GM19035 (cell line): ENCODE measurements around the gene SAMD9L.
A peak's percentile ranks its signal among the peaks of the same experiment; 100 is the strongest.
"Not testable (repeated sequence)": the region's sequence is repeated elsewhere in the genome, so short reads cannot be mapped to it uniquely, and the experiment has no call there.

Experiments
- ATAC-seq: cut with Tn5 transposase; IDR thresholded peaks from one replicate; pipeline ENCODE4 v1.9.1; 2021; ENCODE audit not compliant: unreplicated experiment

SAMD9L gene

DNA sequence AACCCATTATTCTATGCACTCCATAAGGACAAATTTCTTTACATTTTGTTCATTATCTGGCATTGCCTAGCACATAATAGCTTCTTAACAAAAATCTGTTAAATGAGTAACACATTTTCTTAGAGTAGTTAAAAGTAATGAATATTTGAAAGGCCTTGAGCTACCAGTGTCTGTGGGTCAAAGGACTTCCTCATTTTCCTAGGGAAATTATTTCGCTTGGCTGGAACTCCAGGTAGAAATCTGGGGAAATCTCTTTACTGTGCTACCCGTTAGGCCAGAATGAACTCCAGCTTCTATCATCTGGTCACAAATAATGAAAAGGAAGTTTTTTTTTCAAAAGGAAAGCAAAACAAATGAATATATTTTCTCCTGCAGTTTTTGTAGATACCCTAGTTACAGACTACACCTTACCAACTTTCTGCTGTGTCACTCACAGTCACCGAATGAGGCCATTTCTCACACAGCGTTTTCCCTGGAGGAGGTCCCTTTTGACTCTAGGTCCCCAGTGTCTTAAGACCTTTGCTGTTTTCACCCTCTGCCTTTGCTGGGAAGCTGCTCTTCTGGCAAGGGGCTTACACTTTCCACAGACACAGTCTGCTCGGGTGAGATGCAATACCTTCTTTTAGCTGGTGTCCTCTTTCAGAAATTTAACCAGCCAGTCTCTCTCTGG, 1.6 kb downstream of the SAMD9L start:
- peak; percentile 29 for ATAC-seq

DNA sequence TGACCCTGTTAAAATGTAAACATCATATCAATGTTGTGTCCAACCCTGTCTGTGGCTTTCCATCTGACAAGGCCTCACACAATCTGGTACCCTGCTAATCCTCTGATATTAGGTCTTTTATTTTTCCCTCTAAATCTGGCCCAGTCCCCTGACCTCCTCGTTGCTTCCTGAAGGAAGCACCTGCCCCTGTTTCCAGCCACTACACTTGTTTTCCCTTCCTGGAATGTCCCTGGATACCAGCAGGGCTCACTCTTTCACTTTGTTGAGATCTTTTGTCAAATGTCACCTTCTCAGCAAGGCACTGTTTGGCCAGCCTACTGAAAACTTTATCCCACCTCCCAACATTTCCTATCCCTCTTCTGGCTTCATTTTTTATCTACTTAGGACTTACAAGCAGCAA, 2.1 kb downstream of the SAMD9L start:
- ATAC-seq = no peak

DNA sequence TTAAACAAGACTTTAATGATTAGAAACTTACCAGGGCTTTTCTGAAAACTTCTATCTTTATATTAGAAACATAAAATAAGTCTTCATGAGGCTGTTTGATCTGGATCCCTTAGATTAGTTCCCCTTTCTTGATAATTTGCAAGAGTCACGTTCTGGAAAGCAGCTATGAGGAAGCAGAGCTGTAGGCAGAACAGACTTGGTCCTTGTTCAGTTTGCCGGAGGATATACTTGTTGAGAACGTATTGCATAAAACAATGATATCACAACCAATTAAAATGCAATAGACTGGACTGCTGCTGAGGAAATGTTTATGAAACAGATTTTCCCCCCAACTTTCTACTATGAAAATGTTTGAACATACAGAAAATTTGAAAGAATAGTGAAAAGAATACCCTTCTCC, 2.8 kb downstream of the SAMD9L start:
- ATAC-seq = no peak

DNA sequence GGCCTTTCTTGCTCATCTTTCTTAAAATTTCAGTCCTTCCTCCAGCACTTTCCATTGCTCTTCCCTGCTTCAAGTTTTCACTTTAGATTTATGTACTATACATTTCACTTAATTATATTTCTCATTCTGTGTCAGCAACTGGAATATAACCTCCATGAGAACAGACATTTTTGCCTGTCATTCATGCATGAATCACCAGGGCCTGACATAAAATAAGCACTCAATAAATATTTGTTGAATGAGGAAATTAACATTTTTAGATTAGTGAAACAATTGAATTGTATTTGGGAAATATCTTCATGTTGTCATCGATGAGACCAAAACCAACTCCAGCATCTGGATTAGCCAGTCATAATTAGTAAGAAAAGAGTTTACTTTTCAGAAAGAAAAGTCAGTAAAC, 6.1 kb downstream of the SAMD9L start:
- ATAC-seq = no peak

DNA sequence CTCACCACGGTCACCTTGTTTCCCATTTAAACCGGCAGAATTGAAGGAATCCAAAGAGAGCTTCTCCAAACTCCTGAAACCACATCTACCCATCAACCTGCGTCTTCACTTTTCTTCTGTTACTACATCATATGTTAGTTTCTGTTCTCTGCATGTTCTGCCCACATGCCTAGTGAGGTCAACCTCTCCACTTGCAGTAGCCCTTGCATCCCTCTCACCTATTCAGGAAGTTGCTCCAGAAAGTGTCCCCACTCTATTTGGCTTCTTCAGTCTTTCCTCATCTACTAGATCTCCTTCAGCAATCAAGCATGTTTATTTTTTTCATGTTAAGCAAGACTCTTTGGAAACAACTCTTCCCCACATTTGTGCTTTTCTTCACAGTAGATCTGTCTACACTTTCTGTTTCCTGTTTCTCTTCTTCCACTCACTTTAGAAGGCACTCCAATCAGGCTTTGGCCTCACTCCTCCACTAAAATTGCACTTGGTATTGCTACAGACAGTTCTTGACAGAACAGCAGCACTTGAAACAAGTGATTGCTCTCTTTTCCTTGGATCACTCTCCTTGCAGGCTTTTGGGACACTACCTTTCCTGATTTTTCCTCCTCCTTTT, 7.5 kb downstream of the SAMD9L start:
- no peak for ATAC-seq

DNA sequence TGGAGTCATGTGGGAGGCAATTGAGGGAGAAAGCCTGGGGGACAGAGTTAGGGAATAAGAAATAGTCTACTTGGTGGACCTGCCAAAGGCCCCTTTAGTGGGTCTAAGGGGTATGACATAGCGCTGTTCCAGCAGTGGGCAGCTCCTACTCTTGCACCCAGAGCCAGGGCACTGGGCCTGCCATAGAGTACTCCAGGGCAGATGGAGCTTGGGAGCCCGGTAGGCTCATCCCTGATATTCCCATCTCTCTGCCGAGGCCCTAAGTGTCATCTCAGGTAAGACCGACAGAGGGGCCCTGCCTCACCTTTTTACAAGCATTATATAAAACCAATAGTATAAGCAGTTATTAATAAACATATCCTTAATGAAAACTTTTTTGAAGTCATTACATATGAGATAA, 9.6 kb downstream of the SAMD9L start:
- no peak for ATAC-seq

DNA sequence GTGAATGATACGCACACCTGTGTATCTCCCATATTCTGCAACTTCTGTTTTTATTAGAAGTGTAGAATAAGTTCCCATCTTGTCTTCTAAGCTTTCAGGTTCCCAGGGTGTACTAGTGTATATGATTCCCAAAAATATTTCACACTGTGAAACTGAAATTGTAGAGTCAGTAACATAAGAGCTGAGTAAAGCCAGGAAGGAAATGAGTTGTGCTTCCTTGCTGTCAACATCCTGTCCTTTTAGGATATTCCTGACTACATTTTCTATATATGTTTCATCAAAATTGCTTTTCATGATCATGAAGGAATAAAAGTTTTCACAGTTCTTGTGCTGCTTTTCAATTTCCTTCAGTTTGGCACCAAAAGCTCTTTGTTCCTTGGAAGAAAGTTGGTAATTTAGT, 15.2 kb downstream of the SAMD9L start:
- no peak for ATAC-seq

GRCh38 chr7:93132216-93132615, 16.0 kb downstream of the SAMD9L start:
- no peak for ATAC-seq

- not testable (repeated sequence) for ATAC-seq
These were observed 21.2 kb downstream of the SAMD9L start for GRCh38 chr7:93126954-93127353.

GRCh38 chr7:93123532-93123931, 24.7 kb downstream of the SAMD9L start:
- not testable (repeated sequence) for ATAC-seq

GRCh38 chr7:93120592-93121549, 27.3 kb downstream of the SAMD9L start:
- no peak for ATAC-seq

DNA sequence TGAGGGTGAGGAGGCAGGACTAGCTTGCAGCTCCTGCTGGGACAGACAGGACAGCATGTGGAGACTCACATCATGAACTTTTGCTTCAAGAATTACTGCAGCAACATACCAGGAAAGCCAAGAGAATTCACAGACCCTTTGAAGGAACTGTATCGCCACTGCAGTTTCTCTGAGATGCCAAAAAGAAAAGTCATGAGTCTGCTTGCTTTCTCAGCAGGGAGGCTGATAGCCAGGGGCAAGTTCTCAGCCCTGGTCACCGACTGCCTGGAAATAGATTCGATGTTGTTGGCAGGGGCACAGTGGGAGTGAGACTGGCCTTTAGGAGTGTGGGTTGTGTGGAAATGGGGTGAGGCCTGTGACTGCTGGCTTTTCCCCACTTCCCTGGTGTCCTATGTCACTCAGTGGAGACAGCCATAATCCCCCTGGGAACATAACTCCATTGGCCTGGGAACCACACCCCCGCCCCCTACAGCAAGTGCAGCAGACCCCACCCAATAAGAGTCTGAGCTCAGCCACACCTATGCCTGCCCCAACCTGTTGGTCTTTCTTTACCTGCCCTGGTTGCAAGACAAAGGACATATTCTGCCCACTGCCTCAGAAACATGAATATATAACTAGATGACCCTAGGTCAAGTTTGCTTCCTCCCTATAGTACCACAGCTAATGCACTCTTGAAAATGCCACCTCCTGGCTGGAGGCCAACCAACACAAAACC, 28.8 kb downstream of the SAMD9L start:
- ATAC-seq = no peak

DNA sequence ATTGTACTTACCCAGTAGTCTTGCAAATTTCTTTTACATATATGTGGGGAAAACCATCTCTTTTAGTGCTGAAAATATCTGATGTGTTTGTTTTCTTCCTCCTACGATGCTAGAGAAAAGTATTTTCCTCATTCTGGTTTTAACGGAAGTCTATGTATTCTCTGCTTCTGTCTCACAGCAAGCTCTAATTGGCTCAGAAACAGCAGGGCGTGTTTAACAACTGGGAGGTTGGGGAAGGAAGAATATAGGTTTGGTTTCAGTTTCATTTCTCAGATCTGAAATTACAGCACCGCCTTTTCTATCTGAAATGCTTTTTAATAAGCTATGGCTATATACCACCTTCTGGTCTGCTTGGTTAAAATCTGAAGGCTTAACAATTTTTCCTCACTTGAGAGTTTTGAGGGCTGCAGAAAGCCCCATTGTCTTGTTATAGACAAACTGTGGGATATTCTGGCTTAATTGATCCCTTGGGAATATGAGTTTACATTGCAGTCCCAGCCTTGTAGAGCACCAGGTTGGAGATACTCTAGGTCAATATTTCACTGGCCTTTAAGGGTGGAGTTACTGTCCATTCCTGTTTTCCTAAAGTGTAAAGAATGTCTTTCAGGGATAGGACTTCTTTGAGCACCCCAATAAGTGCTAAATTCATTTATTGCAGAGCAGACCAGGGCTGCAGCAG, 30.2 kb downstream of the SAMD9L start, which contains the start of gene SAMD9:
TSS of gene SAMD9 (minus strand) at position 128 of the 679 bp plus-strand sequence. CDS start 11,882 bp downstream, outside the sequence.
- ATAC-seq = peak; percentile 100

DNA sequence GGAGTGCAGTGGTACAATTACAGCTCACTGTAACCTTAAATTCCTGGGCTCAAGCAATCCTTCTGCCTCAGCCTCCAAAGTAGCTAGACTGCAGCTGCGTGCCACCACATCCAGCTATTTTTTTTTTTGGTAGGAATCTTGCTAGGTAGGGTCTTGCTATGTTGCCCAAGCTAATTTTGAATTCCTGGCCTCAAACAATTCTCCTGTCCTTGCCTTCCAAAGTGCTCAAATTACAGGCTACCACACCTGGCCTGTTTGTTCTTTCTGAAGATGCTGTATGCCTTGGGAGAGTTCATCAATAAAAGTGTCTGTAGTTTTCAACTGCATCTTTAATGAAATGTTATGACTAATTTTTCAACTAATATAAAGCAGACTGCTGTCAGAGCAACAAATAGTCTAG, 30.9 kb downstream of the SAMD9L start:
- ATAC-seq = no peak

- no peak for ATAC-seq
These were observed 32.4 kb downstream of the SAMD9L start for GRCh38 chr7:93115796-93116195.

GRCh38 chr7:93108003-93108402, 40.2 kb downstream of the SAMD9L start:
- no peak for ATAC-seq

DNA sequence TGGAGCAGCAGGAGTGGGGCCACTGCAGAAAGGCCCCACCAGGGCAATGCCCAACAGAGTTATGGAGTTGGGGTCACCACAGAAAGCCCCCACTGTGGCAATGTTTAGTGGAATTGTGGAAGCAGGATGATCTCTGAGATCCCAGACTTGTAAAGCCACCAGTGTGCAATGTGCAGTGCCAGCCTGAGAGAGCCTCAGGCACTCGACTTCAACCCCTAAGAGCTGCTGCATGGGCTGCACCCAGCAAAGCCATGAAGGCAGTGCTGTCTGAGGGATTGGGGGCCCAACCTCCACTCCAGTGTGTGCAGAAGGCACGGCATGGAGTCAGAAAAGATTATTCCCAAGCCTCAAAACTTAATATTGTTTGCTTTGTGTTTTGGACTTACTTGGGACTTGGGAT, 50.8 kb downstream of the SAMD9L start:
- ATAC-seq = no peak

GRCh38 chr7:93092757-93093370, 55.3 kb downstream of the SAMD9L start:
- ATAC-seq = peak; percentile 81
